Thyroid gland (tissue), 4 donors: ENCODE measurements around the gene SETBP1. TPM values are rescaled to one million over a fixed set of nuclear protein-coding genes. Genes with fewer than 3 reads are reported as not detected.
A peak's percentile ranks its signal among the peaks of the same experiment; 100 is the strongest.

Experiments
- DNase-seq, 2 donors: peaks; one replicate each; pipeline ENCODE4 v3.0.0-alpha.2; 2019
- H3K27ac ChIP-seq, 3 donors: fragments of 200-600 bp; sonication (generic); 1 replicate in 2 of 3; 2 replicates in 1 of 3; pipeline ENCODE4 v1.5.1; 2016 to 2019; ENCODE audit warnings: mild to moderate bottlenecking in 1 of 3, moderate library complexity in 1 of 3
- H3K27me3 ChIP-seq: fragments of 200-600 bp; sonication (generic); one replicate; pipeline ENCODE4 v1.5.1; 2019
- H3K36me3 ChIP-seq, 2 donors: fragments of 200-600 bp; sonication (generic); one replicate each; pipeline ENCODE4 v1.5.1; 2016 to 2019
- H3K4me1 ChIP-seq, 2 donors: fragments of 200-600 bp; sonication (generic); one replicate each; pipeline ENCODE4 v1.5.1; 2017 to 2019
- H3K4me3 ChIP-seq, 3 donors: fragments of 200-600 bp; sonication (generic); replicated peaks in 1 of 3; 1 replicate in 2 of 3; 2 replicates in 1 of 3; pipeline ENCODE4 v1.5.1; 2016; ENCODE audit warnings: mild to moderate bottlenecking in 1 of 3
- H3K9me3 ChIP-seq: fragments of 200-600 bp; sonication (generic); one replicate; pipeline ENCODE4 v1.5.1; 2017
- POLR2A ChIP-seq, 2 donors: fragments of 450-650 bp; IDR thresholded peaks; one replicate each; pipeline ENCODE4 v1.6.1; 2017; ENCODE audit warnings: antibody characterized with exemption in 2 of 2, mild to moderate bottlenecking in 2 of 2, moderate library complexity in 1 of 2
- WGBS, 2 donors: methylation state at CpG; one replicate each; pipeline ENCODE4 v1.1.5; 2017; 5-methylcytosine and 5-hydroxymethylcytosine counted together
- intact Hi-C: fragments of 100-400 bp; cut with DNase I; formaldehyde crosslinking; loops from one replicate; pipeline ENCODE4 v1.15.1; 2023
- total RNA-seq, 4 donors: library from RNA; depleted of rRNA; stranded (reverse); fragments of >200 nt; gene quantifications; one replicate each; pipeline ENCODE4 v1.2.3, GENCODE V29; 2016
- TF ChIP-seq, protein P1 (sequence below), 6 experiments: fragments of 200-600 bp in 3 of 6; fragments of 450-650 bp in 3 of 6; sonication (generic) in 3 of 6; IDR thresholded peaks; one replicate each; pipeline ENCODE4 v1.5.1; 2016 to 2019; ENCODE audit warnings: antibody characterized with exemption in 6 of 6, mild to moderate bottlenecking in 2 of 6, inconsistent platforms in 1 of 6, moderate library complexity in 1 of 6

Gene SETBP1
- total RNA-seq, 4 donors from 2014 or later = 32.1 to 72.0 (median 42.0) TPM

DNA sequence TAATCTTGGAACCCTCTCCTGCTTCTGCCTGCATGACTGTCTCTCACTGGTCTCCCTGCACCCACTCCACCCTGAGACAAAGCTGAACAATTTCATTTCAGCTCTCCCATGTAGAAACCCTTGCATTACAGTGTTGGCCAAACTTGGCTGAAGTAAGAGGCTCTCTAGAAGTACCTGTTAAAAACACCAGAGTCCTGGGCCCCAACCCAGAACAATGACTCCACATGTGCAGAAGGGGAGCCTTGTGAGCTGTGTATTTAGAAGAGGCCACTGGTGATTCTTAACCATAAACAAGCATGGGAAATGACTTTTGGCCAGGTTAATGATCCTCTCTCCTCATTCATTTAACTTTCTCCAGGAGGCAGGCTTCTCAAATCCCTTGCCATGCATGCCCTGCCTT, 254.8 kb downstream of the SETBP1 start:
- DNase-seq = peak; percentile 79 to 83
- no peaks in the 10 kb centered on the region for H3K36me3 ChIP-seq
- H3K4me3 ChIP-seq = no peak overlapping the region
- intact Hi-C loops = no loop called here
- TF ChIP-seq, protein P1, sequence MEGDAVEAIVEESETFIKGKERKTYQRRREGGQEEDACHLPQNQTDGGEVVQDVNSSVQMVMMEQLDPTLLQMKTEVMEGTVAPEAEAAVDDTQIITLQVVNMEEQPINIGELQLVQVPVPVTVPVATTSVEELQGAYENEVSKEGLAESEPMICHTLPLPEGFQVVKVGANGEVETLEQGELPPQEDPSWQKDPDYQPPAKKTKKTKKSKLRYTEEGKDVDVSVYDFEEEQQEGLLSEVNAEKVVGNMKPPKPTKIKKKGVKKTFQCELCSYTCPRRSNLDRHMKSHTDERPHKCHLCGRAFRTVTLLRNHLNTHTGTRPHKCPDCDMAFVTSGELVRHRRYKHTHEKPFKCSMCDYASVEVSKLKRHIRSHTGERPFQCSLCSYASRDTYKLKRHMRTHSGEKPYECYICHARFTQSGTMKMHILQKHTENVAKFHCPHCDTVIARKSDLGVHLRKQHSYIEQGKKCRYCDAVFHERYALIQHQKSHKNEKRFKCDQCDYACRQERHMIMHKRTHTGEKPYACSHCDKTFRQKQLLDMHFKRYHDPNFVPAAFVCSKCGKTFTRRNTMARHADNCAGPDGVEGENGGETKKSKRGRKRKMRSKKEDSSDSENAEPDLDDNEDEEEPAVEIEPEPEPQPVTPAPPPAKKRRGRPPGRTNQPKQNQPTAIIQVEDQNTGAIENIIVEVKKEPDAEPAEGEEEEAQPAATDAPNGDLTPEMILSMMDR (IDR thresholded peaks at IDR 0.05) = peak in 1 of 6 experiments; percentile 25
- TF ChIP-seq POLR2A (IDR thresholded peaks at IDR 0.05) = no peak
- H3K27ac ChIP-seq = peak overlapping the region in 2 of 3 donors; percentile 21 to 60
- peaks cover 12 to 27% of the 10 kb centered on the region in 2 donors for H3K4me1 ChIP-seq
- H3K9me3 ChIP-seq = no peaks in the 10 kb centered on the region
- no peaks in the 10 kb centered on the region for H3K27me3 ChIP-seq

GRCh38 chr18:44936485-44936884, 255.8 kb downstream of the SETBP1 start:
- H3K27me3 ChIP-seq = no peaks in the 10 kb centered on the region
- WGBS, 2 donors = 77 to 82% methylated on average over 6 of the region's 6 CpGs
- no peak overlapping the region for H3K4me3 ChIP-seq
- no peak for TF ChIP-seq POLR2A (IDR thresholded peaks at IDR 0.05)
- TF ChIP-seq, protein P1 (IDR thresholded peaks at IDR 0.05) = no peak
- no peak for DNase-seq
- no peaks in the 10 kb centered on the region for H3K36me3 ChIP-seq
- intact Hi-C loops = no loop called here
- peaks cover 12 to 27% of the 10 kb centered on the region in 2 donors for H3K4me1 ChIP-seq
- H3K27ac ChIP-seq = peak overlapping the region in 2 of 3 donors; percentile 21 to 60
- H3K9me3 ChIP-seq = no peaks in the 10 kb centered on the region

DNA sequence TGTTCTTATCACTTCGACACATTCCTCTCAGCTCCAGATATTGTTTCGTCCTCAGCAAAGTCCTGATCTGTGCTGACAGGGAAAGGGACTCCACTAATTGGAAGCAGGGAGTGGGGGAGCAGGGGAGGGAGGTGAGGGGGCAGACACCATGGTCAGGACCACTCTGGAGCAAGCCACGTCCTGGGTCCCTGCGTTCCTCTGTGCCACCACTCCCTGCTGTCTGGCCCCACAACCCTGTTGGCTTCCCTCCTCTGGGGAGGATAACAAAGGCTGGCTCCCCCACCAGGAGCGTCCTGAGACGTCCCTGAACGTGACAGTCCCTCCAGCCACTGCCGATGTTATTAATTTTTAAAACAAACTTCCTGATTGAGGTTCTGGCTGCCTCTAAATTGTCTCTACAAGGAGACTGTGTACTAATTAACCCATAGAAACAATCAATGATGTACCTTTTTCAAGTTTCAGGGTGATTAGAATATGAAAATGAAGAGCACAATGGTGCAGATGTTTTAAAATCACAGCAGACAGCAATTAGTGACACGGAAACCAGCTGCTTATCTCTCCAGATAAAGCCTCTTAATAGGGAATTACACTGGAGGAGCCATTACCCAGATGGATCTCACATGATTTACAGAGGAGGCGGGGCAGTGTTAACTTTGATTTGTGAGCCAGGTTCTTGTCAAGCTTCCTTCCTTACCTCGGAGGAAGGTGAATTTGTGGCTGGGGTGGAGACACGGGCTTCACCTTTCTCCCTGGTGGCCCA, 257.5 kb downstream of the SETBP1 start:
- Histone ChIP-seq H3K4me1 (peaks cover 18 to 33% of the 10 kb centered on the region in 2 donors), H3K27me3 (no peaks in the 10 kb centered on the region), H3K4me3 (no peak overlapping the region), H3K36me3 (no peaks in the 10 kb centered on the region), H3K27ac (no peak overlapping the region), H3K9me3 (no peaks in the 10 kb centered on the region)
- TF ChIP-seq, protein P1 (IDR thresholded peaks at IDR 0.05) = no peak
- no peak for TF ChIP-seq POLR2A (IDR thresholded peaks at IDR 0.05)
- 72 to 80% methylated on average over 10 to 12 of the region's 12 CpGs for WGBS, 2 donors
- DNase-seq = no peak
- intact Hi-C loops = no loop called here

GRCh38 chr18:44938720-44939665, 258.3 kb downstream of the SETBP1 start:
- no peaks in the 10 kb centered on the region for H3K36me3 ChIP-seq
- intact Hi-C loops = no loop called here
- TF ChIP-seq POLR2A (IDR thresholded peaks at IDR 0.05) = no peak
- TF ChIP-seq, protein P1 (IDR thresholded peaks at IDR 0.05) = no peak
- H3K27me3 ChIP-seq = no peaks in the 10 kb centered on the region
- DNase-seq = no peak
- H3K4me3 ChIP-seq = no peak overlapping the region
- WGBS, 2 donors = 80 to 81% methylated on average over 5 of the region's 5 CpGs
- no peak overlapping the region for H3K27ac ChIP-seq
- no peaks in the 10 kb centered on the region for H3K9me3 ChIP-seq
- peaks cover 25 to 42% of the 10 kb centered on the region in 2 donors for H3K4me1 ChIP-seq
